ENCODE measurements around the gene ITPR3.
A peak's percentile ranks its signal among the peaks of the same experiment; 100 is the strongest.

ITPR3 gene

DNA sequence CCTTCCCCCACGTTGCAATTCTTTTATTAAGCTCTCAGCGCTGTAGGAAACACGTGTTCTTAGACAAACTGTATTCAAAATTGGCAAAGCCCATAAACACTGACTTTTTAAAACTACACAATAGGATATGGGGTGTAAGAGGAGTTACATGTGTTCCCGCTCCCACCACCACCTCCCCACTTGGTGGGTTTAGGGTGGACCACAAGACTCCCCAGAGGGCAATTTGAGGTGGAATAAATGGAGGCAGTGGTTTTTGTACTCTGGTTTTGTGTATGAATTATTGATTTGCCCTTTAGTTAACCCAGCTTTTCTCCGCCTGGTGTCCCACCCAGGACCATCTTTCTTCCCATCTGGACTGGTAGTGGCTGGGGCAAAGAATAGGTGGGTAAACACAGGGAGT lies 86.6 kb downstream of the ITPR3 start:
- no peak overlapping the region for H3K4me3 ChIP-seq (ENCODE audit: low read depth, low read length)
- no peak for DNase-seq (ENCODE audit: low read depth)

DNA sequence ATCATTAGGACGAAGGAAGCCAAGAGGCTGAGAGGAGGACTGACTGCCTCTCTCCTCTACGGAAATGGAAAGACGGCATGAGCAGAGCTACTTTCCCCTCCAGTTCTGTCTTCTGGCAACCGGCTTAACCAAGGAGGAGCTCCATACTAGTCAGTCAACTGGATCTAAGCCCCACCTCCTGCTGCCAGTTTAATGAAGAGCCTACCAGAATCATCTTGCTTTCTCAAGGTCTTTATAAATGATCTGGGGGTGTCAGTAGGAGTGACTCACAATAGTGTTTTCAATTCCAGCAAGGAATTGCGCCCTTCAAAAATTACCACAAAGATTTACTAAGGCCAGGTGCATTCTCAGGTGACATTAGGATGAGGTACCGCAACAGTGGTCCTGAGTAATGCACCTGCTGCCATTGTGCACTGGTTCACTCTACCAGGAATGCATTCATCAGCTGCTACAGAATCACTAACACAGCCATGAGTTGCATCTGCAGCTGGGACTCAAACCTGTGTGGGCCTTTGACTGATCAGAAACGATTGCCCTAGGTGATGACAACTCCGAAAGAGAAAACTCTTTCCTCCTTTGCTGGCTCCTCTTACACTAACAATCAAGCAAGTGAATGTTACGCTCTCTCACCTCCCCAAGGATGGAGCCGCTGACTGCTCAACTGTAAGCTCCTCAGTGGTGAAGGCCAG lies 87.5 kb downstream of the ITPR3 start:
- H3K4me3 ChIP-seq (ENCODE audit: low read depth, low read length) = no peak overlapping the region

DNA sequence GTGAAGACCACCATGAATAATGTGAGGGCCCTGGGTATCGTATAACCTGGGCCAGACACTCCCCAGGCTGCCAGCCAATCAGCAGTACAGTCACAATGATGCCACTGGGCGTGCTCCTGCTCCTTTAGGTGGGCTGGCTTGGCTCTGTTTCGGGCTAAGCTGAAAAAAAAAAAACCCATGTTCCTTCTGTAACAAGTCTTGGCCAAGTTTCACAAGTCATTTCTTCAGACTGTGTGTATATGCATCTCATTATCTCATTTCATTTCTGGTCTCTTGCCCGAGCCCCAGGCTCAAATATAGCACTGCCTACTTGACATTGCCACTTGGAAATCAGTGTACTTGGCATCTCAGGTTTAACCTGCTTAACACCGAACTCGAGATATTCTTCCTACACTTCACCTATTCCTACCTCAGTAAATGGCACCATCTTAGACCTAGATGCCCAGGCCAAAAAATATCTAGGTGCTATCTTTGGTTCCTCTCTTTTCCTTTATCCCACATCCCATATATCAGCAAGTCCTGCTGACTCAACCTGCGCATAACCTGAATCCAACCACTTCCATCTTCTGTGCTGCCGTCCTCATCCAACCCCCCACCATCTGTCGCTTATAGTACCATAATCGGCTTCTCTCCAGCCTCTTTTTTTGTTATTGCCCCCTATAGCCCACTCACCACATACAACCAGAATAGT lies 88.6 kb downstream of the ITPR3 start:
- no peak for DNase-seq (ENCODE audit: low read depth)
- H3K4me3 ChIP-seq (ENCODE audit: low read depth, low read length) = no peak overlapping the region

More for the DNA sequence above, 87.5 kb downstream of the ITPR3 start:
- no peak for DNase-seq (ENCODE audit: low read depth)

DNA sequence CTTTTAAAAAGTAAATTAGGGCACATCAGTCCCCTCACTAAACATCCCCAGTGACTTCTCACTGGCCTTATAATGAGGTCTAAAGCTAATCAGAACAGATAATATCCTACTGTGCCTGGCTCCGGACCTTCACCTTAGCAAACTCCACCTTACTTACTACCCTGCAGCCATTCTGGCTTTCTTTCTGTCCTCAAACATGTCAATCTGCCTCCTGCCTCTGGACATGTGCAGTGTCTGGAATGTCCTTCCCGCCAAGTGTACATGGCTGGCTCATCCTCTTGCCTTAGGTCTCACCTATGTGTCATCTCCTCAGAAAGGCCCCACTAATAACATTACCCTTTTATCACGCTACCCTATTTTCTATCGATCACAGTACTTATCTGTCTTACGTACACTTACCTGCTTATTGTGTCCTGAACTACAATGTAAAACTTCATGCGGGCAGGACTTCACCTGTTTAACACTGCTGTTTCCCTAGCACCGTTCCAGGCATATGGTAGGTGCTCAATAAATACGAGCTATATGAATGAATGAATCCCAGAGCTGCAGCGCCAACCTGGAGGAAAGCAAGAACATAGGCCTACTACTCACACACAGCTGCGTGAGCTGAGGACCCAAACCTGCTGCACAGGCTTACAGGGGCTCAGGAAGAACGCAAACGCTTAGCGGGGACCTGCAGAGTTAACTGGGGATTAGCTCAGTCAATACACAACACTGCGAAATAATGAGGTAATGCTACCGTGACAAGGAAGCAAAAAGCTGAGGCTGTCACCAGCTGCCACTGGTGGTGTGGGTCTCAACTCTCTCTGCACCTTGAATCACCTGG lies 89.4 kb downstream of the ITPR3 start:
- no peak for DNase-seq (ENCODE audit: low read depth)
- peak overlapping the region; percentile 96 for H3K4me3 ChIP-seq (ENCODE audit: low read depth, low read length)

DNA sequence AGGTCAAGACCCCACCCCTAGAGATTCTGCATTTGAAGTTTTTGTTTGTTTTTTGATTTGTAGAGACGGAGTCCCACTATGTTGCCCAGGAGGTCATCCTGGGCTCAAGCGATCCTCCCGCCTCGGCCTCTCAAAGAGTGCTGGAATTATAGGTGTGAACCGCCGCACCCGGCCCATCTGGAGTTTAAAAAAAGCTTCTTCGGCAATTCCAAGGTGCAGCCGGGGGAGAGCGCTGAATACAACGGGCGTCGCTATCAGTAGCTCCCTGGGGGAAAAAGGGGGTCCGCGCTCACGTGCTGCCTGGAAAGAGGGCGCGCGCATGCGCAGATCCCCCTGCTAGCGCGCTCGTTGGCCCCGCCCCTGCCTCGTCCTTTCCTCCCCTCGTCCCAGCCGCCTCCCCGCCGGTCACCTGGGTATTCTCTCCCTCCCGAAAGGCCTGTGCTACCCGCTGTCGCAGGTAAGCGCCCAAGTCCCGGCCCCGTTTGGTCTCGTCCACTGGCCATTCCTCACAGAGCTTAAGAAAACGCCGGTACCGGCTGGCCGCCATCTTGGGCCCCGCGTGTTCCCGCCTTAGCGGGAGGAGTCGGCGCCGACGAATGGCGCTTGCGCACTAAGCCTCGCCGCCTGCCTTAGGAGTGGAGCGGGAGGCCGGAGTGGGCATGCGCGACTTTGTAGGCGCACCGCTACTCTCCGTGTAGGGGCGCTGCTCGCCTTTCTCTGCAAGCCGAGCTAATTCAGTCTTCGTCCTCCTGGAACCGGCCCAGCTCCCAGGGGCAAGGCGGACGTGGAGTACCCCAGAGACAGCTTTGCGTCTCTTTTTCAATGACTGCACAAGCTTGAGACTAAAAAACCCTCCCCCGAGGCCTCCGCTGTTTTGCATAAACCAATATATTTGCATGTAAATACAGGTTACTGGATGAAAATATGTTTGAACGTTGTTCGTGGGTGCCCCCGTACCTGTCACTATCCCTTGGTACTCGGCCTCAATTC lies 90.3 kb downstream of the ITPR3 start, which contains the start of gene UQCC2:
Gene UQCC2, minus strand, starts transcription at position 561 of the 990 bp plus-strand sequence. Its CDS starts 14 bp downstream, at position 547.
- peak within 1 kb of the TSS; percentile 96 for H3K4me3 ChIP-seq (ENCODE audit: low read depth, low read length)
- peak; percentile 84 for DNase-seq (ENCODE audit: low read depth)

DNA sequence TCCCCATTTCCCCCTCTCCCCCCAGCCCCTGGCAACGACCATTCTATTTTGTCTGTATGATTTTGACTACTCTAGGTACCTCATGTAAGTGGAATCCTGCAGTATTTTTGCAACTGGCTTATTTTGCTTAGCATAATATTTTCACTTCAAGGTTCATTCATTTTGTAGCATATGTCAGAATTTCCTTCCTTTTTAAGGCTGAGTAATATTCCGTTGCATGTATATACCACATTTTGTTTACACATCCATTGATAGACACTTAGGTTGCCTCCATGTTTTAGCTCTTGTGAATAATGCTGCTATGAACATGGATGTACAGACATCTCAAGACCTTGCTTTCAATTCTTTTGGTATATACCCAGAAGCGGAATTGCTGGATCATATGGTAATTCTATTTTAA lies 91.8 kb downstream of the ITPR3 start:
- no peak for DNase-seq (ENCODE audit: low read depth)
- no peak overlapping the region for H3K4me3 ChIP-seq (ENCODE audit: low read depth, low read length)

DNA sequence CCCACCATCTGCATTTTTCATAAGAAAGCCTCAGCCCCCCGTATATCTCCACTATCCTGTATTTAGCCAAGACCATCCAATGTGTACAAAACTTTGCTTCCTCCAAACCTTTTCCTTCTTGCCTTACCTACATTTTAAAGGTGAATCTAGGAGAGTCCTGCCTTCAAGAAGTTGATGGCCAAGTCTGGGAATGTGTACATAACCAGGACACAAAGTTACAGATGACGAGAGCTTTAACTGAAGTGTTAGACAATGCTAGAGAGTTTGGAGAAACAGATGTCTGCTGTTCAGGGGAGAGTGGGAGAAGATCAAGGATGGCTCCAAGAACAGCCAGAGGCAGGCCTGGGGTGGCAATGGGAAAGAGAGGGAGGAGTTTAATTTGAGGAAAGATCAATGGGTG lies 92.7 kb downstream of the ITPR3 start:
- H3K4me3 ChIP-seq (ENCODE audit: low read depth, low read length) = no peak overlapping the region
- no peak for DNase-seq (ENCODE audit: low read depth)

DNA sequence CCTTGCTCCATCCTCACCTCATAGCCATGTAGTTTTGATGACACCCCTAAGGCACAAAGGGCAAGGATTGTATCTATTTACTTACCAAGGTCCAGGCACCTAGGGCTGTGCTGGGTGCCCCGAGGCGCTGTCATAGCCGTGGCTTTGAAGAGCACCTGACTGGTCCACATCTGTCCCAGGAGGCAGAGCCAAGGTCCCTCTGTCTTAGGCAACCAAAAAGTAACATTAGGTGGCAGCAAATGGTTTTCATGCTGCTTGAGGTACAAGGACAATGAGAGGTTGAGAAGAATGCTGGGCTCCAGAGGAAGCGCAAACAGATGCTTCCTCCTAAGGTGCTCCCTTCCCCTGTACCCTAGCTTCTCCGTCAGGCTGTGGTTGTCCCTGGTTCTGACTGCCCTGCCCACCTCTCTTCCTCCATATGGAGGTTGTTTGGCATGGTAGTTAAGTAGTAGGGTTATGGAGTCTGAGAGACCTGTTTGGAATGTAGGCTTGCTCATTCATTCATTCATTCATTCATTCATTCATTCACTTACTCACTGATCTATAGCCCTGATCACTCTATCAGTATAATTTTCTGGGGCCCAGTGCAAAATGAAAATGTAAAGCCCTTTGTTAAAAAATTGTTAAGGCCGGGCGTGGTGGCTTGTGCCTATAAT lies 93.4 kb downstream of the ITPR3 start:
- DNase-seq (ENCODE audit: low read depth) = no peak
- no peak overlapping the region for H3K4me3 ChIP-seq (ENCODE audit: low read depth, low read length)

DNA sequence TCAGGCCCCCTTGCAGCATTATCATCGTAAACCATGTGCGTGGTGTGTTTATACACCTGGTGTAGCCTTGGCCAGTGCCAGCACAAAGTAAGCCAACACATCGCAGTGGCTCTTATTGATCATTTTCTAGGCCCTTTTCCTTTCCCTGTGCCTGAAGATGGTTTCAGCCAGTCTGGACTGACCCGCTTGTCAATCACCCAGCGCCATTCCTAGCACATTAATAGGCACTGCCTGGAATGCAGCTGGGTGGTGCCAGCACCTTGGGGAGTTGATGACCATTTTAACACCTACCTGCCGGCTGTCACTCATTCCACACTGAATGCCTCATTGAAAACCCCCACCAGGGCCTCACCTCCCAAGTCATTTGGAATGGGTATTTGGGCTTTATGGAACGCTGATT lies 95.3 kb downstream of the ITPR3 start:
- DNase-seq (ENCODE audit: low read depth) = no peak
- H3K4me3 ChIP-seq (ENCODE audit: low read depth, low read length) = no peak overlapping the region

DNA sequence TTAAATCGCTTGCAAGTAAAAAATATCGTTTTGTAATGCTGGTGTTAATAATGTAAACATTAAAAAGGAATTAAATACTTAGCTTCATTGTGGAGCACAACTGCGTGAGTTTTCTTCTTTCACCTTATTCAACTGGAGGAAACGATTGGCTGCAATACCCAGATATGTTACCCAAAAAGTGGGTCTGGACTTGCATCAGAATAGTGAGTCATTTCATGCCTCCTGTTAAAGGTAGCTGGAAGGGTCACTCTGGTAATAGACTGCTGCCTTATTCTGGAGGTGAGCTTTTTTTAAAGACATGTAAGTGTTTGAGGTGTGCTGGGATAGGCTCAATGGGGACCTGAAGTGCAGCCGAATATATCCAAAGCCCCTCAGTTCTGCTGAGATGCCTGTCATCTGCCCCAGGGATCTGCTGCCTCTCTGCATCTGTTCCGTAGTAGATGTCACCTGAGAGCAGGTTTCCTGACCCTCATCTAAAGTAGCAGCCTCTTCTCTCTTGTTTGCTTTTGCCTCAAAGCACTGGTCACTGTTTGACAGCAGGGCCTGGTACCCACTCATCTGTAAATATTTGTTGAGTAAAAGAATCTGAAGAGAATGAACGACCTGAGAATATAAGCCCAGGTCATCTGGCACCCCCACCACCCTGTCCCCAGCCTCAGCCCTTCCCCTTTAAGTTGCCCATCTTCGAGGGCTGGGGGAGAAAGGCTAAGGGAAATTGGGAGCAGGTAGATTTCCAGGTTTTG lies 95.9 kb downstream of the ITPR3 start:
- no peak overlapping the region for H3K4me3 ChIP-seq (ENCODE audit: low read depth, low read length)
- no peak for DNase-seq (ENCODE audit: low read depth)

DNA sequence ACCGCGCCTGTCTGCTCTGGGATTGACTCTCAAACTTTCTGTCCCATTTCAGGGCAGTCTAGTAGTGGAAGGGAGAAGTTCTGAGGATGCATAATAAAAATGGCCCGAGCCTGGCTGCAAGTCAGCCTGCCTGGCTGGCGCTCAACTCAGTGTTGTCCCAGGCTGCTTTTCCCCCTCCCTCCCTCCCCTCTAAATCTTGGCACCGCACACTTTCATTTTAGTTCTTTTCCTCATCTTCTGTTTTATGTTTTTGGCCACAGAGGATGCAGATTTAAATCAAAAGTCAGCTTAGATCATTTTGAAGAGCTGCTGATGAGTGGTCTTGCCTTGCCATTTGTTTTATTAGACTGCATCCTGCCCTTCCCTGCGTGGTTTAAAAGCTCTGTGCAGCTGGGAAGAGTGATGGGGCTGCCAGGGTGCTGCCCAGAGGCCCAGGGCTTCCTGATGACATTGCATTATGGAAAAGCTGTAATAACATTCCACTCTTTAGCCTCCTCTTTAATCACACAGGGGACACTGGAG lies 96.9 kb downstream of the ITPR3 start:
- no peak overlapping the region for H3K4me3 ChIP-seq (ENCODE audit: low read depth, low read length)
- DNase-seq (ENCODE audit: low read depth) = peak; percentile 26

DNA sequence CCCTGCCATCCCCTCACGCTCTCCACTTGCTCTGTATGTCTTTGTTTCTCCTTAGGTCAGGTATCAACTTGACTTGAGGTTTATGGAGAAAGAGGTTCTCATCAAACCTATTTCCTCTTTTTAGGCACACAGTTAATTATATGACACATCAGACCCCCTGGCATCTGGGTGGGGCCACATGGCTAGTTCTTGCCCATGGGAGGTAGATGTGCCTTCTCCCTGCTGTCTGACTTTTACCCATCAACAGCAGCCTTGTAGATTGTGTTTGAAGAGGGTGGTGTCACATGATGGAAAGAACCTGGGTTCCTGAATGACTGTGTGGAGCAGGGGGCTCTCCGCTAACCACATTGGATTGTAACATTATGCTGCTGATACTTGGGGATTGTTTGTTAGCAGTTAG lies 97.6 kb downstream of the ITPR3 start:
- H3K4me3 ChIP-seq (ENCODE audit: low read depth, low read length) = no peak overlapping the region
- no peak for DNase-seq (ENCODE audit: low read depth)

DNA sequence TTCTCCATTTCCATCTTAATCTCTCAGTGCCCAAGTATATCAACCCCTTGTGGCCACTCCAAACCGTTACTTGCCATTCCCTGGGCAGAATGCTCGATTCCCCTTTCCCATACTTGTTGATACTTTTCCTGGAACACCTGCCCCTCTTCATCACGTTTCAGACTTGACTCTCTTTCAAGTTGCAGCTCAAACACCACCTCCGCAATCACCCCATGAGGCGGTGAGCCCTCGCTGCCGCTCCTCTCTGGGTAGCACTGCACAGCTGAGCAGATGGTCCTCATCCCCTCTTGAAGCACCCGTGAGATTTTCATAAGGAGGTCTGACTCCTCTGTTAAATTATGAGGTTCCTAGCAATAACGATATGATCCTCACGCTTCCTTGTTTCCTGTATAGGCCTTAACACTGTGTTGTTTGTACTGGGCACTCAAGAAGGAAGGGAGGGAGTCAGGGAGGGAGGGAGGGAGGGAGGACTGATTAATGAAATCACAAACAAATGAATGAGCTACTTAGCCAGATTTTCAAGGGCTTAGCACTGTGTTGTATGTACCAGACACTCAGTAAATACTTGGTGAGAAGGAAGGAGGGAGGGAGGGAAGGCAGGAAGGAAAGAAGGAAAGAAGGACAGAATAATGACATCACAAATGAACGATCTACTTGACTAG lies 98.3 kb downstream of the ITPR3 start:
- no peak for DNase-seq (ENCODE audit: low read depth)
- H3K4me3 ChIP-seq (ENCODE audit: low read depth, low read length) = no peak overlapping the region

DNA sequence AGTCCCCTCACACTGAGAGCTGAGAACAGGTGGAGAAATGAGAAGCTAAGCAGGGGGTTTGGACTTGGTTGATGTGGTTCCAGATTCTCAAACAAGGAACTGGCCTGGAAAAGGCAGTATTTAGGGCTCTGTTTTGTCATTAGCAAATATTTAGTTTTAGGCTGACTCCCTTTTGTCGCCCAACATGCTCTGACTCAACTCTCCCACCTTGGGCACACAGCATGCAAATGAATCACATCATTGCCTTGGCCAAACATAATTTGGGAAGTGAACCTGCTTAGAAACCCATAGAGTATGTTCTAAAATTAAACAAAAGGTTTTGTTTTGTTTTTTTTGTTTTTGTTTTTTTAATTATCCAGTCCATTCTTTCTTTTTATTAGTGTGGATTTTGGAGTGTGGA lies 99.9 kb downstream of the ITPR3 start:
- DNase-seq (ENCODE audit: low read depth) = no peak
- H3K4me3 ChIP-seq (ENCODE audit: low read depth, low read length) = no peak overlapping the region

DNA sequence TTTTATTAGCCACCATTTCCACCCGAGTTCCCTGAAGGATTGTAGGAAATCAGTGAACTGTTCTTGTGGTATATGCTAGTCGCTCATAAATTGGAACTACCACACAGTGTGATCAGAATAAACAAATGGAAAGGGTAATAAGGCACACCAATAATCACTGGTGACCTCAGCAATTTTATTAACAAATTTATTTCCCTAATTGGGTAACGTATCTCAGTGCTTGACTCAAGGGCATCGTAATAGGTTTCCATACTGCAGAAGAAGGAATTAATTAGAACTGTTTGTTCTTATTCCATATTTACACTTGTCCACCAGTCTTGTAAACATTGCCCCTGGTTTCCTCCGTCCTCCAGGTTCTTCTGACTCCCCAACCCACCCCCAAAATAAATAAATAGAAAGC lies 100.4 kb downstream of the ITPR3 start:
- H3K4me3 ChIP-seq (ENCODE audit: low read depth, low read length) = no peak overlapping the region
- no peak for DNase-seq (ENCODE audit: low read depth)

DNA sequence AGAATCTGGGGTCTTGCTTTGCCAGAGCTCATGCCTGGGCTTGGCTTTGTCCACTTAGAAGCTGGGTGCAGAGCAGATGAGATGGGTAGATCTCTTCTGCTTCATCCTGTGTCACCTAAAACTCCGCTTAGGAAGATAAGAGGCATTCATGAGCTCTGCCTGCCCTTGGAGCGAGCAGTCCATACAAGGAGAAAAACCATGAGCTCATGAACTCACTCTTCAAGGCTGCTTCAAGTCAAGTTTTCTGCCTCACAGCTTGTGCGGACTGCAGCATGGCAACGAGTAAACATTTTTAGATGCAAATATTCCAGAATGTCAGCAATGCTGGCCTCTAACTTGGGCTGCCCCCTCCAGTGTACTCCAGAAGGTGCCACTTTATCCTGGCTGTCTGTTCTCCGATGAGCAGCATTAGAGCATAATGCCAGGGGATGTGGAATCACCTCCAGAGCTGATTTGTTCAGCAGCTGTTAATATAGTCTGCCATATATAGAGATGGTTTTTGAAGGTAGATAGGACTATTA lies 101.0 kb downstream of the ITPR3 start:
- no peak for DNase-seq (ENCODE audit: low read depth)
- no peak overlapping the region for H3K4me3 ChIP-seq (ENCODE audit: low read depth, low read length)
